ENCODE measurements around the gene SELPLG.

SELPLG gene

GRCh38 chr12:108597559-108598471, 35.9 kb downstream of the SELPLG start, which contains the start of gene TMEM119:
TSS of gene TMEM119 (minus strand) at chr12:108598084. CDS start at chr12:108592383, 5,701 bp downstream.
- H3K36me3 ChIP-seq (replicated peaks; ENCODE audit: insufficient read depth, low read length), result no peaks in the 10 kb centered on the region
- H3K9me2 ChIP-seq (replicated peaks; ENCODE audit: insufficient read depth, low read length), result no peaks in the 10 kb centered on the region
- H3K27me3 ChIP-seq (replicated peaks; ENCODE audit: insufficient read depth, low read length), result no peaks in the 10 kb centered on the region
- H3K4me3 ChIP-seq (ENCODE audit: low read length), result no peak within 1 kb of the TSS
- no peak for TF ChIP-seq EZH2phosphoT487 (IDR thresholded peaks at IDR 0.05; ENCODE audit: low read length)
- TF ChIP-seq EZH2 (optimal IDR thresholded peaks at IDR 0.05; ENCODE audit: low read depth, low read length), result no peak
- no peak for TF ChIP-seq CTCF (IDR thresholded peaks at IDR 0.05; ENCODE audit: low read length)
- H3K4me2 ChIP-seq (ENCODE audit: low read depth, low read length), result no peak within 1 kb of the TSS
- no peaks in the 10 kb centered on the region for H3F3A ChIP-seq (ENCODE audit: insufficient read depth, low read length)
- H3K4me1 ChIP-seq (ENCODE audit: low read length), result no peaks in the 10 kb centered on the region
- no peaks in the 10 kb centered on the region for H3K79me2 ChIP-seq (ENCODE audit: low read length)
- no peak within 1 kb of the TSS for H3K9ac ChIP-seq (ENCODE audit: low read length)
- DNase-seq, result no peak
- H3K27ac ChIP-seq (ENCODE audit: low read length), result no peak within 1 kb of the TSS
- no peaks in the 10 kb centered on the region for H3K9me3 ChIP-seq (replicated peaks; ENCODE audit: insufficient read depth, low read length)
- no peaks in the 10 kb centered on the region for H4K20me1 ChIP-seq (ENCODE audit: insufficient read depth, low read length)
- no peak within 1 kb of the TSS for H2AFZ ChIP-seq (ENCODE audit: low read length)

GRCh38 chr12:108596854-108597558, 36.7 kb downstream of the SELPLG start:
- no peak for DNase-seq
- TF ChIP-seq EZH2phosphoT487 (IDR thresholded peaks at IDR 0.05; ENCODE audit: low read length) (no peak), EZH2 (optimal IDR thresholded peaks at IDR 0.05; ENCODE audit: low read depth, low read length) (no peak), CTCF (IDR thresholded peaks at IDR 0.05; ENCODE audit: low read length) (no peak)
- H3K4me3 ChIP-seq (ENCODE audit: low read length), result no peak overlapping the region

GRCh38 chr12:108595711-108596647, 37.7 kb downstream of the SELPLG start:
- Histone ChIP-seq H3K79me2 (ENCODE audit: low read length) (no peaks in the 10 kb centered on the region), H3K4me2 (ENCODE audit: low read depth, low read length) (no peak overlapping the region), H3F3A (ENCODE audit: insufficient read depth, low read length) (no peaks in the 10 kb centered on the region), H3K9me3 (replicated peaks; ENCODE audit: insufficient read depth, low read length) (no peaks in the 10 kb centered on the region), H3K4me1 (ENCODE audit: low read length) (no peaks in the 10 kb centered on the region), H3K27me3 (replicated peaks; ENCODE audit: insufficient read depth, low read length) (no peaks in the 10 kb centered on the region), H3K9ac (ENCODE audit: low read length) (no peak overlapping the region), H3K27ac (ENCODE audit: low read length) (no peak overlapping the region), H2AFZ (ENCODE audit: low read length) (no peak overlapping the region), H3K4me3 (ENCODE audit: low read length) (no peak overlapping the region), H3K9me2 (replicated peaks; ENCODE audit: insufficient read depth, low read length) (no peaks in the 10 kb centered on the region), H4K20me1 (ENCODE audit: insufficient read depth, low read length) (no peaks in the 10 kb centered on the region), H3K36me3 (replicated peaks; ENCODE audit: insufficient read depth, low read length) (no peaks in the 10 kb centered on the region)
- TF ChIP-seq CTCF (IDR thresholded peaks at IDR 0.05; ENCODE audit: low read length), result no peak
- no peak for TF ChIP-seq EZH2 (optimal IDR thresholded peaks at IDR 0.05; ENCODE audit: low read depth, low read length)
- TF ChIP-seq EZH2phosphoT487 (IDR thresholded peaks at IDR 0.05; ENCODE audit: low read length), result no peak
- DNase-seq, result no peak

More at GRCh38 chr12:108596854-108597558, 36.7 kb downstream of the SELPLG start:
- Histone ChIP-seq H3K9me3 (replicated peaks; ENCODE audit: insufficient read depth, low read length) (no peaks in the 10 kb centered on the region), H3K27ac (ENCODE audit: low read length) (no peak overlapping the region), H2AFZ (ENCODE audit: low read length) (no peak overlapping the region), H3F3A (ENCODE audit: insufficient read depth, low read length) (no peaks in the 10 kb centered on the region), H3K36me3 (replicated peaks; ENCODE audit: insufficient read depth, low read length) (no peaks in the 10 kb centered on the region), H3K79me2 (ENCODE audit: low read length) (no peaks in the 10 kb centered on the region), H3K27me3 (replicated peaks; ENCODE audit: insufficient read depth, low read length) (no peaks in the 10 kb centered on the region), H3K9ac (ENCODE audit: low read length) (no peak overlapping the region), H3K9me2 (replicated peaks; ENCODE audit: insufficient read depth, low read length) (no peaks in the 10 kb centered on the region), H3K4me1 (ENCODE audit: low read length) (no peaks in the 10 kb centered on the region), H4K20me1 (ENCODE audit: insufficient read depth, low read length) (no peaks in the 10 kb centered on the region), H3K4me2 (ENCODE audit: low read depth, low read length) (no peak overlapping the region)
